GM20431 (cell line): ENCODE results near the gene RBCK1.

Source experiments
- in situ Hi-C: fragments of 300-500 bp; cut with MseI, MboI; formaldehyde crosslinking; loops from one replicate; pipeline ENCODE4 v1.15.0; 2020; ENCODE audit warnings: low sequenced_read_pairs; ENCODE audit not compliant: unreplicated experiment

RBCK1 gene

DNA sequence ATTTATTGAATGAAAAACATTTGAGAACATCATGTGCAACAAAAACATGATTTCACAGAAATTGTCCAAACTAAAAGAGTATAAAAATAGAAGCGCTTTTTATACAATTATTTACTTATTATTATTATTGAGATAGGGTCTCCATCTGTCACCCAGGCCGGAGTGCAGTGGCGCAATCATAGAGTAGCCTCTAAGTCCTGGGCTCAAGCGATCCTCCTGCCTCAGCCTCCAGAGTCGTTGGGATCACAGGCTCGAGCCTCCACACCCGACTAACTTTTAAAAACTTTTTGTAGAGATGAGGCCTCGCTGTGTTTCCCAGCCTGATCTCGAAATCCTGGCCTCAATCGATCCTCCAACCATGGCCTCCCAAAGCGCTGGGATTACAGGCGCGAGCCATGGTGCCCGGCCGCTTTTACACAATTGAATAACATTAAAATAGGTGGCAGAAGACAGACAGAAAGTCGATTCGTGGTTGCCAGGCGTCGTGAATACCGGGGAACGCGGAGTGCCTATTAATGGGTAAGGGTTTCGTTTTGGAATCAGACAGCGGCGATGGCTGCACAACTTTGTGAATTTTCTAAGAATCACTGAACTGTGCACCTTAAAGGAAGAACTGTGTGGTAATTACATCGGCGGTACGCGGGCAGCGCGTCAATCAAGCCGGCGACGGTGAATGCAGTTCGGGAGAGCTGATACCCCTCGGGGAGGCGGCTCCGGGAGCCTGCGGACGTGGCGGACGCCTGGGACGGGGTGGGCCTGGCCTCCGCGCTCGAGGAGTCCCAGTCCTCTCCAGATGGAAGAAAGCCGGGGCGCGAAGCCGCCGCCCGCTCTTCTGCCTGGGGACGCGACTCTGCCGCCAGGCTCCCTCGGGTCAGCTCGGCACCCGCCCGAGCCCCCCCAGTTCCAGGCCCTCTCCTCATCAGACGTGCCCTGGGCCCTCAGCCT, 53.4 kb downstream of the RBCK1 start:
- in situ Hi-C loops, result no loop called here

DNA sequence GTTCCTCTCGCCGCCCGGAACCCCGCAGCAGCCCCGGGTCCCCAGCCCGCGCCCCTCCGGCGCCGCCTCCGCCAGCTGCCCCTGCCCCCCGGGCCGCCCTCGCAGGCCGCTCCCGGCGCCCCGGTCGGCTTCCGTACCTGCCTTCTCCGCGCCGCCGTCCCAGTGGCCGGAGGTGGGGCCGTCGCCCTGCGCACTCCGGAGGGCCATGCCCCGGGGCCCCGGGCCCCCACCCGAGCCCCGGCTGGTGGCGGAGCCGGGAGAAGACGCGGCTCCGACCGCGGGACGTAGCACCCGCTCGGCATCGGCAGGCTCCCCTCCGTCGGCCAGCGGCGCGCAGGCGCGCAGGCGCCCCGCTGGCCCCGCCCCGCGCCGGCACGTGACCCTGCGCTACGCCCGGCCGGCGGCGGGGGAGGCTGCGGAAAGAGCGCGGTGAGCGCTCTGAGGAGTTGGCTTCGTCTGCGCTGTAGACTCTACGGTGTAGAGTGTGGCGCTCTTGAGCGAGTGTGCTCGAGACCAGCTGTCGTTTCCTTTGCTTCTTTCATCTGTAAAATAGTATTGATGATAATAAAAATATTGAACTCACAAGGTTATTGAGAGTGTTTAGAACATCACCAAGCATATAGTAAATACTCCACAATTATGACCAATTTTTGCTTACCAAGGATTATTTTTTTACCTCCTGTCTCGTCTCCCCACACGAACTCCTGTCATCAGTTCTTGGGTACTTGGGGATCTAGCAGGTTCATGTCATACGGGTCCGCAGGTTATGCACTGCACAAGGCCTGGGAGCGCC, 54.3 kb downstream of the RBCK1 start, which contains the start of gene TBC1D20:
TBC1D20 (minus strand) TSS at position 335 of the 793 bp plus-strand sequence; CDS start at position 207, 128 bp downstream.
- in situ Hi-C loops, result no loop called here

DNA sequence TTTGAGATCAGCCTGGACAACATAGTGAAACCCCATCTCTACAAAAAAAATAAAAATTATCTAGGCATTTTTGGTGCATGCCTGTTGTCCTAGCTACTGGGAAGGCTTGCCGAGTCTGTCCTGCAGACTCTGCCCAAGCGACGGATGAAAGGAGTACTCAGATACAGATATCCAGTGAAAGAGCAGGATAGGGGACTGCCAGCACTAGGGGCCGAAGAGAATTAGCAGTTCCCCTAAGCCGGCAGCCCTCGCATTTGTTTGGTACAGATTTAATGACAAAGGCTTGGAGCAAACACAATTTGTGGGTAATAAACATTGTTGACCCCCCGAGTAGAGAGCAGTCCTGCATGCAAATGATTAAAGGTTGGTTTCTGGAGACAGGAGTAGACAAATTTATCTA, 59.7 kb downstream of the RBCK1 start:
- in situ Hi-C loops, result no loop called here

DNA sequence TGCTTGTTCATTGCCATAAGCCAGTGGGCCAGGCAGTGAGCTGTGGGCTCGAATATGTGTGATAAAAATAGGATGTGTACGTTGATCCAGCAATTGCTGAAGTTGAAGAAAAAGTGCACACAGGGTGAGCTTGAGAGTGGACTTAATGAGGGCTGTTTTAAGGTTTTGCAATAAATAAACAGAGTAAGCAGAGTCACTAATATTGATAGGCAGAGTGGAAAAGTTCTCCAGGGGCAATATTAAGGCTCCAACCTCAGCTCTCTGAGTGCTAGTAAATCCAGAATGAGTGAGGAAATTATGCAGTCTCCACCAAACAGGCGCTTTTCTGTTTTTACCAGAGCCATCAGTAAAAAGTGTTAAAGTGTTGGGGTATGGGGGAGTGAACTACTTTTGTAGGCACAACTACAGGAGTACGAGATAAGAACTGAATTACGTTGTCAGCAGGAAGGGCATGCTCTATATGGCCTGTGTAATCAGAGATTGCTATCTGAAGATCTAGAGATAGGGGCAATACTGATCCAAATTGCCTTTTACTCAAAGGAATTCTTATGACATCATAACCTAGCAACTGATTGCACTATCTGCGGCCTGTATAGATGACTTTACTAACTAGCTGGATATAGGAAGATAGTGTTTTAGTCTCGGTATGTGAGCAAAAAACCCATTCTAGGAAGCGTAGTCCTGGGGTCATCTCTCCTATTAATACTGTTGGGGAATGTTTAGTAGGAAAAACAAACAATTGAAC, 61.8 kb downstream of the RBCK1 start:
- in situ Hi-C loops, result loop anchor here (10.0 kb wide), 1 partner anchor 115 kb away; no protein-coding TSS in a partner anchor

DNA sequence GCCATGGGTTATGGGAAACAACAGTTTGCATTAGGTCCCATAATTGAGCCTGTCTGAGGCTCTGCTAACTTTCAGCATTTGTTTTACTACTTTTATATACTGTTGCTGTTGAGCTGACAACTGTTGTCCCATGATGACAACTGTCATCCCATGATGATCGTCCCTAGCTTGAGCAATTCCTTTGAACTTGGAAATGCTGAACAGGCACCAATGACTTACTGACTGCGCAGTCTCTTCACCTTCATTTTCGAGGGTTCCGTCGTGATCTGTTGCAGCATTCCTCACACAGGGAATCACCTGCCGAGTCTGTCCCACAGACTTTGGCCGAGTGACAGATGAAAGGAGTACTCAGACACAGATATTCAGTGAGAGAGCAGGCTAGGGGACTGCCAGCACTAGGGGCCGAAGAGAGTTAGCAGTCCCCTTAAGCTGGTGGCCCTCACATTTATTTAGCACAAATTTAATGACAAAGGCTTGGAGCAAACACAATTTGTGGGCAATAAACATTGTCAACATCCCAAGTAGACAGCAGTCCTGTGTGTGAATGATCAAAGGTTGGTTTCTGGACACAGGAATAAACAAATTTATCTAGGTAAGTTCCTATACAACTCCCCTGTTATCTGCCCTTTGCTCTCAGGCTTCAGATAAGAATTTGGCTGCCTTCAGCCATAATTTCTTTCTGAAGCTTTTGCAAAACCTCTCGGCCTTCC, 64.2 kb downstream of the RBCK1 start:
- in situ Hi-C loops, result loop anchor here (10.0 kb wide), 1 partner anchor 117 kb away; no protein-coding TSS in a partner anchor

DNA sequence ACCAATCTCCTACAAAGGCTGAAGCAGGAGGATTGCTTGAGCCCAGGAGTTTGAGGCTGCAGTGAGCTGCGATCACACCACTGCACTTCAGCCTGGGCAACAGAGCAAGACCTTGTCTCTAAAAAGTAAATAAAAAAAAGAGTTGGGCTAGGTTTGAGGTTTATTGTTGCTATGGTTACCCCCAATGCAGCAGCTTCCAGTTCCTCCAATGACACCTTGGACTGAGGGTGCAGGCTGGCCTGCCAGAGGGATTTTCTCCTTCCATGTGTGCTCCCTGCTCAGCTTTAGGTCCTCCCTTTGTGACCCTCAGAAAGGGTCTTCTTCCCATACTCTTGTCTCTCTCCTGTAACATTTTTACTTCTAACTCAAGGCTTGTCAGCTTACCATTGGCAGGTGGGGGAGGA, 64.8 kb downstream of the RBCK1 start:
- in situ Hi-C loops, result loop anchor here (10.0 kb wide), 1 partner anchor 118 kb away; no protein-coding TSS in a partner anchor

DNA sequence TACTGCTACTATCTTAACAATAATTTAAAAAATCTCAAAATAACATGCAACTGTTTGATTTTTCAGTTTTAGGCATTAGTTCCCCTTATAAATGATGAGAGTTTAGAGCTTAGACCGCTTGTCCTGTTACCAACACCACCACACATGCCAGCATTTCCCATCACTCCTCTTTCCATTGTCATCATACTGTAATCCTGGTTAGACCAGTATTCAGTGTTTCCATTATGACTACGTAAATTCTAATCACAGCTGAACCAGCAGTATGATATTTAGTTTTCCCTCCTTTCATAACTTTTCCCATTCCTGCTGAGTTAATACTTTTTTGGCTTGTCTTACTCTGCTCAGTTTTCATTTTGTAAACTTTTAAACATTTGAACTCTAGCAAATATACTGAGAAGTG, 66.5 kb downstream of the RBCK1 start:
- in situ Hi-C loops, result loop anchor here (10.0 kb wide), 1 partner anchor 120 kb away; no protein-coding TSS in a partner anchor

DNA sequence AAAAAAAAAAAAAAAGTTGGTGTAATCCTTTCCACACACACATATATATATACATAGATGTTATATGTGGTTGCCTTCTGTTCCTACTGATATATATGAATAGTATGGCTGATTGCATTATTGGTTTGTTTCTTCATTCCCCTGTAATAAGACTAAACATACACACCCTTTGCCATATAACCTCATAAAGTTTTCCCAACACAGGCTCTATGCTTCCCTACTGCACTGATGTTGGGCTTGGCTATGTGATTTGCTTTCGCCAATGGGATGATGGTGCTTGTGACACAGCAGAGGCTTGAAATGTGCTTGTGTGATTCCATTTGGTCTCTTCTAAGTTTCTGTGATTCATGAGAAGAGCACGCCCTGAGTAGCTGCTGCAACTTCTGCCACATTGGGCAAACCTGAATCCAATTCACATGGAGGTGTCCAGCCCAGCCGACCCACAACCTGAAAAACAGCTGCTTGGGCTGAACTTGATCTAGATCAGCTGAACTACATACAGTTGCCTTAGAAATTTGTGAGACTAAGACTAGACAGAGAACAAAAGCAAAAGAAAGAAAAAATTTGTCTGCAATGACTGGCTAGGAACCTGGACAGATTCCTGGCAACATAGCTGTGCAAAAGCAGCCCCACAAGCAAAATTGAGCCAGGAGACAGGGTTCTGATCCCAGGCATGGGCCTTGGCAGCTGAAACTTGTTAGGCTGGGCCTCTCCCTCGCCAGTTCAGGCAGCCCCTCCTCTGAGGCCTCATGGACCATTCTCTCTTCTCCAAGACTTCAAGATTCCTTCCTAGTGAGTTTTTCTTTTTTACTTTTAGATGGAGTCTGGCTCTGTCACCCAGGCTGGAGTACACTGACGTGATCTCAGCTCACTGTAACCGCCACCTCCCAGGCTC, 67.6 kb downstream of the RBCK1 start:
- in situ Hi-C loops, result loop anchor here (10.0 kb wide), 1 partner anchor 121 kb away; no protein-coding TSS in a partner anchor

DNA sequence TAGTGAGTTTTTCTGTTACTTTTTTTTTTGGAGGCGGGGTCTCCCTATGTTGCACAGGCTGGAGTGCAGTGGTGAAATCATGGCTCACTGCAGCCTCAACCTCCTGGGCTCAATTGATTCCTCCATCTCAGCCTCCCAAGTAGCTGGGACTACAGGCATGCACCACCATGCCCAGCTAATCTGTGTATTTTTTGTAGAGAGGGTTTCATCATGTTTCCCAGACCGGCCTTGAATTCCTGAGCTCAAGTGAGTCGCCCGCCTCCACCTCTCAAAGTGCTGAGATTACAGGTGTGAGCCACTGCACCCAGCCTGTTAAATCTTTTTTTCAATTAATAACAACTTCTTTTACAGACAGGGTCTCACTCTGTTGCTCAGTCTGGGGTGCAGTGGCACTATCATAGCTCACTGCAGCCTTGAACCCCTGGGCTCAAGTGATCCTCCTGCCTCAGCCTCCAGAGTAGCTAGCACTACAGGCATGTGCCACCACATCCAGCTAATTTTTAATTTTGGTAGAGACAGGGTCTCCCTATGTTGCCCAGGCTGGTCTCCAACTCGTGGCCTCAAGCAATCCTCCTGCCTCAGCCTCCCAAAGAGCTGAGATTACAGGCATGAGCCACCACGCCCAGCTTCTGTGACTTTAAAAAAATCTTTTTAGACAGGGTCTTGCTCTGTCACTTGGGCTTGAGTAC, 68.6 kb downstream of the RBCK1 start:
- in situ Hi-C loops, result loop anchor here (10.0 kb wide), 1 partner anchor 122 kb away; no protein-coding TSS in a partner anchor

DNA sequence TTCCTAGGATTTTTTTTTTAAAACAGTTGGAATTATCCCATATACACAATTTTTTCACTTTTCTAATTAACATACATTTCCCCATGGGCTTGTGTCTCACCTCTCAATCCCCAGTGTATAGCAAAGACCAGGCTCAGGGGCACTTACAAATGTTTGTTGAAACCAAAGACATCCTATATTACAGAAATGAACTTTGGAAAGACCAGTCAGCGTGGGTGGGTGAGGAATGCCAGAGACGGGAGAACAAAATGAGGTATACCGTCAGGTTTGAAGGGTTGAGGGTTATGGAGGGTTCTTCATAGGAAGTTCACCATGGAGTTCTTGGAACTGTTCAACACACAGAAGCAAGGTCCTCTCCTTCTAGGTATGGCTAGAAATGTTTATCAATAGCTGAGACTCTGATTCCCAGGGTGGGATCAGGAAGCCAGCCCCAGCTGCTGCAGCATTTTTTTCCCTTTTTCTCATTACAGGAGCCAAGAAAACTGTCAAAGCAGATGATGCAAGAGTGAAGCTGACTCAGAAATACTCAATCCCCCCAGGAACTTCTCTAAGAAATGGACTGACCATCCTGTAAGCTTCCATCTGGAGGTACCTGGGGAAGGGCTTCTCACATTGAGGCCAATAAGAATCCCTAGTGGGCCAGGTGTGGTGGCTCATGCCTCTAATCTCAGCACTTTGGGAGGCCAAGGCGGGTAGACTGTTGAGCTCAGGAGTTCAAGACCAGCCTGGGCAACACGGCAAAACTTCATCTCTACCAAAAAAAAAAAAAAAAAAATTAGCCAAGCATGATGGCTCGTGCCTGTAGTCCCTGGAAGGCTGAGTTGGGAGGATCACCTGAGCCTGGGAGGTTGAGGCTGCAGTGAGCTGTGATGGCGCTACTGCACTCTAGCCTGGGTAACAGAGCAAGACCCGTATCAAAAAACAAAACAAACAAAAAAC, 70.2 kb downstream of the RBCK1 start:
- in situ Hi-C loops, result loop anchor here (10.0 kb wide), 1 partner anchor 123 kb away; no protein-coding TSS in a partner anchor

DNA sequence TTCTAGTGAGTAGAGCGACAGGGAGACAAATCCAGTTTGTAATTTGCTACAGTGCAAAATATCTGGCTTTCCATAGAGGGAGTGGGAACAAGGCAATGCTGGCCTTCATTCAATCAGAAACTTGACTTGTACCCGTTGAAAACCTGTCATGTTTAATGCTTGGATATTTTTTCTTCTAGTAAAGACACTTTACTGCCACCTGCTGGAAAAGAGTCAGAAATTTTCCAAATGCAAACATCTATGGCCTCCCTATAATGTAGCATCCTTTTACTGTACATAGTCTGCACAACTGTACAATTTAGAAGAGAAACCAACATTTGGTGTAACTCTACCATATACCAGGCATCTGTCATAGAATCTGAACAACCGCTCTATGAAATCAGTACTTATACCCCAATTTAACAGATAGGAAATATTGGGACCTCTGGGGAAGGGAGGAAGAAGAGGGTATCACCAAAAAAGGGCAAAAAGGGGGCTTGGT, 70.9 kb downstream of the RBCK1 start:
- in situ Hi-C loops, result loop anchor here (10.0 kb wide), 1 partner anchor 124 kb away; no protein-coding TSS in a partner anchor

DNA sequence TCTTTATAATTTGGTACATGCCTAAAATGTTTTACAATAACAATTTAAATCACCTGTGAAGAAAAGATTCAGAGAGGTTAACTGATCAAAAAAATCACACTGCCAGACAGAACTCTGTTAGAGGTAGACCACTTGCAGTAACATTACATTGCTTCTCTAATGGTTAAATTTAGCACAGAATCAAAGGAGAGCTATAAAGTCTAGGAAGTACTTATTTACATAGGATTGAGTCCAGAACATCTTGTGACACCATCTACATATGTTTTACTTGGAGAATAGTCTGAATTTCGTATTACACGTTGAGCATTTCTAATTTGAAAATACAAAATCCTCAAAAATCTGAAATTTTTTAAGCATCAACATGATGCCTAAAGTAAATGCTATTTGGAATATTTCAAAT, 71.4 kb downstream of the RBCK1 start:
- in situ Hi-C loops, result loop anchor here (10.0 kb wide), 1 partner anchor 125 kb away; no protein-coding TSS in a partner anchor

DNA sequence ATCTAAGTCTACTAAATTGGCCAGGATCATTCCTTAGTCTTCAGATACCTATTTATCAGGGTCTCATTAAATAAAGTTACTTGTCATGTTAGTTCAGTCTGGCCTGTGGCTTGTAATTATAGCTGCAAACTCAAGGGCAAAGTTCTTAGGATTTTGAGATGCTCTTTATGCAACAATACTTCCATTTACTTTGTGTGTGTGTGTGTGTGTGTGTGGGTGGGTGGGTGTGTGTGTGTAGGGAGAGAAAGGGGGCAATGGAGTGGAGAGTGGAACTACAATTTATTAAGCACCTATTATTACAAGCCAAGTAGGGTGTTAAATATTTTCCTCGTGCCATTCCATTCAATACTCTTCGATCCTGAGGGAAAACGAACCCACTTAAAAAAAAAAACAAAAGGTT, 71.9 kb downstream of the RBCK1 start:
- in situ Hi-C loops, result no loop called here

DNA sequence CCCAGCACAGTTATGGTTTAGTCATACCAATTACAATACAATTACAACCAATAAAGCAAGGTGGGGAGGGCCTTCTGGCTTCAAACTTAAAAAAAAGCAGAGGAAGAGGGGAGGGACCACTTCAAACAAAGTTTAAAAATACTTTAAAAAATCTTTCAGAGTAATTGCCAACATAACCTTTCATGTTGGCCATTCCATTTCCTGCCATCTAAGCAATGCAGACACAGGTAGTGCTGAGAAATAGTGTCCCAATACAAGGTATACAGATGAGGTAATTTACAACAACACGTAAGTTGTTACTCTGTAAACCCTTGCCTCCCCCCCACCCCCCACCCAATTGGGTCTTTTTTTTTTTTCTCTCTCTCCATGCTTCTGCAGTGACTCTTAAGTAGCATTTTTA, 73.1 kb downstream of the RBCK1 start:
- in situ Hi-C loops, result no loop called here
